Peyer's patch (tissue), 4 donors: ENCODE measurements around the gene GPR31.

ENCODE experiments used
- POLR2A ChIP-seq, 2 donors: fragments of 450-650 bp; IDR thresholded peaks; one replicate each; pipeline ENCODE4 v1.5.1; 2017; ENCODE audit warnings: antibody characterized with exemption in 2 of 2, mild to moderate bottlenecking in 2 of 2, moderate library complexity in 2 of 2
- TF ChIP-seq, protein P1 (sequence below), 6 experiments: fragments of 450-650 bp in 4 of 6; fragments of 200-600 bp in 2 of 6; sonication (generic) in 1 of 6; IDR thresholded peaks; one replicate each; pipeline ENCODE4 v1.5.1; 2017 to 2019; ENCODE audit warnings: antibody characterized with exemption in 6 of 6, mild to moderate bottlenecking in 3 of 6, moderate library complexity in 1 of 6

DNA sequence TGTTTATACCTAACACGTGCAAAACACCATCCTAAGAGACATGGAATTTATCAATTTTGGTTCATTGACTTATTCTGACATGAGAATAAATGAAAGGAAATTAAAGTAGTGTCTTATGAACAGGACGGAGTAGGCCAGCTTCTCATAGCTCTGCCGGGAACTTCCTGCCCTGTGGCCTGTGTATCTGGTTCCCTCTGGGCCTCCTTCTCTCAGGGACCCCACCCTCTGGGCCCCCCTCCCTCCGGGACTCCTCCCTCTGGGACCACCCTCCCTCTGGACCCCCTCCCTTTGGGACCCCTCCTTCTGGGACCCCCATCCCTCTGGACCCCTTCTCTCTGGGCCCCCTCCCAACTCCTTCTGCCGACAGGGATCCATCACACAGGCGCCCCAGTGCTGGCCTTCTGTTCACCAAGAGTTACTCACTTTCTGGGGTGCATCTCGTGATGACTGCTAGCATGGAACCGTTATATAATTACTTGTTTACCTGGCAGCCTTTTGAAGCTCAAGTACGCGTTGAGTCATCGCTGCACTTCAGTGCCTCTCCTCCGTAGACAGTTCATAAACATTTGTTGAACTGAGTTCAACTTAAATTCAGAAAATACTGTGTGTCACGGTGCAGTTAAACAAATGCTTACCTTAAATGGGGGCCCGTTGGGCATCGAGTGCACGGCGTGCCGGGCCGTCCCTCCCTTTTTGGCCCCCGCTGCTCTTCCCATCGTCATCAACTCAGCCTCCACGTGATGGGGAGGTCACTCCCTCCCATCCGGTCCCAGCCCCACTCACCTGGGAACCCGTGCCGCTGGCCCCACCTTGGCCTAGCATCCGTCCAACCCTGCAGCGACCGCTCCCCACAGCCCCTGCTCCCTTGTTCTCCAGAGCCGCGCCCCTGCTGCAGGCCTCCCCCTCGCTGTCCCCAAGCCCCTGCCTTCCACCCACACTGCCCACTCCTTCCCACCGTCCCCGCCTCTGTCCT, 26.8 kb downstream of the GPR31 start:
- TF ChIP-seq, protein P1, sequence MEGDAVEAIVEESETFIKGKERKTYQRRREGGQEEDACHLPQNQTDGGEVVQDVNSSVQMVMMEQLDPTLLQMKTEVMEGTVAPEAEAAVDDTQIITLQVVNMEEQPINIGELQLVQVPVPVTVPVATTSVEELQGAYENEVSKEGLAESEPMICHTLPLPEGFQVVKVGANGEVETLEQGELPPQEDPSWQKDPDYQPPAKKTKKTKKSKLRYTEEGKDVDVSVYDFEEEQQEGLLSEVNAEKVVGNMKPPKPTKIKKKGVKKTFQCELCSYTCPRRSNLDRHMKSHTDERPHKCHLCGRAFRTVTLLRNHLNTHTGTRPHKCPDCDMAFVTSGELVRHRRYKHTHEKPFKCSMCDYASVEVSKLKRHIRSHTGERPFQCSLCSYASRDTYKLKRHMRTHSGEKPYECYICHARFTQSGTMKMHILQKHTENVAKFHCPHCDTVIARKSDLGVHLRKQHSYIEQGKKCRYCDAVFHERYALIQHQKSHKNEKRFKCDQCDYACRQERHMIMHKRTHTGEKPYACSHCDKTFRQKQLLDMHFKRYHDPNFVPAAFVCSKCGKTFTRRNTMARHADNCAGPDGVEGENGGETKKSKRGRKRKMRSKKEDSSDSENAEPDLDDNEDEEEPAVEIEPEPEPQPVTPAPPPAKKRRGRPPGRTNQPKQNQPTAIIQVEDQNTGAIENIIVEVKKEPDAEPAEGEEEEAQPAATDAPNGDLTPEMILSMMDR (IDR thresholded peaks at IDR 0.05): no peak
- no peak for TF ChIP-seq POLR2A (IDR thresholded peaks at IDR 0.05)
